ENCODE results near the gene ACCS. TPM values are rescaled to one million over a fixed set of nuclear protein-coding genes. Genes with fewer than 3 reads are reported as not detected.
A peak's percentile ranks its signal among the peaks of the same experiment; 100 is the strongest.

The ACCS gene
- total RNA-seq, 1 experiment from 2014 or later = 13.9 TPM

DNA sequence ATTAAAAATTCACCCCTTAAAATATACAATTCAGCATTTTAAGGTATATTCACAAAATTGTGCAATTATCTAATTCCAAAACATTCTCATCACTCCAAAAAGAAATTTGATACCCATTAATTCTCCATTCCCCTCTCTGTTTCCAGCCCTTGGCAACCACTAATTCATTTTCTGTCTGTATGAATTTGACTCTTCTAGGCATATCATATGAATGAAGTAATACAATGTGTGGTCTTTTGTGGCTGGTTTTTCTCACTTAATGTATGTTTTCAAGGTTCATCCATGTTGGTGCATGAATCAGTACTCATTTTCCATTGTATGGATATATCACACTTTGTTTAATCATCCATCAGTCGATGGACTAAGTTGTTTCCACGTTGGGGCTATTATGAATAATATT, 47.2 kb upstream of the ACCS start (continued):
- TF ChIP-seq, protein P1, sequence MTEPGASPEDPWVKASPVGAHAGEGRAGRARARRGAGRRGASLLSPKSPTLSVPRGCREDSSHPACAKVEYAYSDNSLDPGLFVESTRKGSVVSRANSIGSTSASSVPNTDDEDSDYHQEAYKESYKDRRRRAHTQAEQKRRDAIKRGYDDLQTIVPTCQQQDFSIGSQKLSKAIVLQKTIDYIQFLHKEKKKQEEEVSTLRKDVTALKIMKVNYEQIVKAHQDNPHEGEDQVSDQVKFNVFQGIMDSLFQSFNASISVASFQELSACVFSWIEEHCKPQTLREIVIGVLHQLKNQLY (CRISPR knock-in tag; IDR thresholded peaks at IDR 0.05) = no peak
- TF ChIP-seq HMGA2 (CRISPR knock-in tag; IDR thresholded peaks at IDR 0.05) (no peak), TEAD1 (CRISPR knock-in tag; IDR thresholded peaks at IDR 0.05) (no peak), ZNF671 (CRISPR knock-in tag; IDR thresholded peaks at IDR 0.05) (no peak), PRRX2 (CRISPR knock-in tag; IDR thresholded peaks at IDR 0.05) (no peak)

GRCh38 chr11:44024977-44025376, 41.1 kb upstream of the ACCS start:
- H3K4me3 Mint-ChIP-seq = no peak overlapping the region
- no peak overlapping the region for H3K27ac Mint-ChIP-seq
- ChIA-PET POLR2A (no interaction called here), CTCF (no interaction called here)
- H3K27me3 Mint-ChIP-seq (ENCODE audit: low read depth) = peaks cover 22% of the 10 kb centered on the region
- ATAC-seq = no peak
- H3K9me3 Mint-ChIP-seq = peaks cover 44% of the 10 kb centered on the region
- TF ChIP-seq, protein P2, sequence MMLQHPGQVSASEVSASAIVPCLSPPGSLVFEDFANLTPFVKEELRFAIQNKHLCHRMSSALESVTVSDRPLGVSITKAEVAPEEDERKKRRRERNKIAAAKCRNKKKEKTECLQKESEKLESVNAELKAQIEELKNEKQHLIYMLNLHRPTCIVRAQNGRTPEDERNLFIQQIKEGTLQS (CRISPR knock-in tag; conservative IDR thresholded peaks at IDR 0.05) = no peak
- no peak for TF ChIP-seq SMAD3 (CRISPR knock-in tag; IDR thresholded peaks at IDR 0.05; ENCODE audit: borderline replicate concordance)
- no peak for TF ChIP-seq CREB1 (CRISPR knock-in tag; IDR thresholded peaks at IDR 0.05)
- TF ChIP-seq FOXJ3 (CRISPR knock-in tag; IDR thresholded peaks at IDR 0.05; ENCODE audit: borderline replicate concordance) = no peak
- TF ChIP-seq ZNF138 (CRISPR knock-in tag; conservative IDR thresholded peaks at IDR 0.05) = no peak
- no peak for TF ChIP-seq ARID4B (CRISPR knock-in tag; IDR thresholded peaks at IDR 0.05; ENCODE audit: borderline replicate concordance)
- TF ChIP-seq MXD4 (CRISPR knock-in tag; IDR thresholded peaks at IDR 0.05; ENCODE audit: borderline replicate concordance) = no peak
- no peak for DNase-seq (ENCODE audit: low spot score)
- peaks cover 11% of the 10 kb centered on the region; the same call in 1 of the 2 replicates for H3K36me3 Mint-ChIP-seq
- peaks cover 4% of the 10 kb centered on the region for H3K4me1 Mint-ChIP-seq

DNA sequence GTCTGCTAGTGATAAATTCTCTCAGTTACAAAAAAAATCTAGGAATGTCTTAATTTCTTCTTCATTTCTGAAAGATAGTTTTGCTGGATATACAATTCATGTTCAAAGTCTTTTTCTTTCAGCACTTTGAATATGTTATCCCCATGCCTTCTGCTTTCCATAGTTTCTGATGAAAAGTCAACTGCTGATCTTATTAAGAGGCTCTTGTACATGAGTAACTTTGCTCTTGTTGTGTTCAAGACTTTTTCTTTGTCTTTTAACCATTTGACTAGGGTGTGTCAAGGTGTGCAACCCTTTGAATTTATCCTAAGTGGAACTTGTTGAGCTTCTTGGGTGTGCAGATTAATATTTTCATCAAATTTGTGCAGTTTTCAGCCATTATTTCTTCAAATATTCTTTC, 40.3 kb upstream of the ACCS start:
- peaks cover 20% of the 10 kb centered on the region for H3K27me3 Mint-ChIP-seq (ENCODE audit: low read depth)
- DNase-seq (ENCODE audit: low spot score) (no peak), ATAC-seq (no peak)
- POLR2A ChIA-PET = no interaction called here
- H3K4me1 Mint-ChIP-seq = peaks cover 12% of the 10 kb centered on the region
- CTCF ChIA-PET = no interaction called here
- H3K27ac Mint-ChIP-seq = no peak overlapping the region
- no peak overlapping the region for H3K4me3 Mint-ChIP-seq
- no peak for TF ChIP-seq E2F1 (CRISPR knock-in tag; IDR thresholded peaks at IDR 0.05)
- TF ChIP-seq ETV6 (CRISPR knock-in tag; IDR thresholded peaks at IDR 0.05) = no peak
- peak; percentile 96 for TF ChIP-seq ZNF317 (CRISPR knock-in tag; IDR thresholded peaks at IDR 0.05; ENCODE audit: borderline replicate concordance, low read depth)
- peaks cover 11% of the 10 kb centered on the region; the same call in 1 of the 2 replicates for H3K36me3 Mint-ChIP-seq
- H3K9me3 Mint-ChIP-seq = peaks cover 44% of the 10 kb centered on the region

DNA sequence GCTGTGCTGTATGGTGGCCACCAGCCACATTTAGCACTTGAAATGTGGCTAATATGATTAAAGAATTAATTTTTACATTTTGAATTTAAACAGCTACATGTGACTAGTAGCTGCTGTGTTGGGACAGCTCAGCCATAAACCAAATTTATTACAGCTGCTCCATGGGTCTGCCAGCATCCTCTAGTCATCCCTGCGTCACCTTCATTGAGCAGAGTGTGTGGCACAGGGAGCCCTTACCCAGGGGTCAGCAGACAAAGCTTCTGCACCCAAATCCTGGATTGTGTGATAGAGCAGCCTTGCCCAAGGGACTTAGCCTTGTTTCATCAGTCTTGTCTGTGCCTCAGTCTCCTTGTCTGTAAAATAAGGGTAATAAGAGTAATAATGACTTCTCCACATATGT, 37.7 kb upstream of the ACCS start:
- ATAC-seq (no peak), DNase-seq (ENCODE audit: low spot score) (no peak)
- Mint-ChIP-seq H3K4me1 (peaks cover 22% of the 10 kb centered on the region), H3K36me3 (peaks cover 8% of the 10 kb centered on the region; the same call in 1 of the 2 replicates), H3K27ac (no peak overlapping the region), H3K9me3 (peaks cover 20% of the 10 kb centered on the region), H3K27me3 (ENCODE audit: low read depth) (peaks cover 4% of the 10 kb centered on the region; the same call in 1 of the 2 replicates), H3K4me3 (no peak overlapping the region)
- ChIA-PET POLR2A (interaction anchor here (0.9 kb wide), 1 partner anchor 196 kb away, joined by 3 read pairs; no protein-coding TSS in a partner anchor), CTCF (interaction anchor here (0.9 to 1.4 kb wide), 4 partner anchors 9 to 177 kb away, joined by 3 read pairs; no protein-coding TSS in a partner anchor)
- TF ChIP-seq CREB1 (CRISPR knock-in tag; IDR thresholded peaks at IDR 0.05) = no peak
- TF ChIP-seq GTF2I (CRISPR knock-in tag; conservative IDR thresholded peaks at IDR 0.05) = no peak
- TF ChIP-seq ZNF263 (CRISPR knock-in tag; IDR thresholded peaks at IDR 0.05; ENCODE audit: low read depth) = no peak
- no peak for TF ChIP-seq NFATC4 (CRISPR knock-in tag; IDR thresholded peaks at IDR 0.05)
- TF ChIP-seq ZMAT4 (CRISPR knock-in tag; IDR thresholded peaks at IDR 0.05) = no peak

Measured in WTC11 (cell line).